ENCODE results near the gene SP3.

SP3 gene

GRCh38 chr2:174004905-174005605 is 39.9 kb upstream of the SP3 start:
- no peak for DNase-seq (ENCODE audit: low read depth)
- TF ChIP-seq MAX (IDR thresholded peaks at IDR 0.05; ENCODE audit: low read depth, low read length) (no peak), CTCF (IDR thresholded peaks at IDR 0.05; ENCODE audit: low read depth, low read length) (no peak)
- H3K4me3 ChIP-seq (ENCODE audit: low read depth, low read length), result no peak overlapping the region

GRCh38 chr2:174003720-174004695 is 38.8 kb upstream of the SP3 start:
- H3K4me3 ChIP-seq (ENCODE audit: low read depth, low read length), result no peak overlapping the region
- DNase-seq (ENCODE audit: low read depth), result no peak
- TF ChIP-seq MYC (IDR thresholded peaks at IDR 0.05; ENCODE audit: low read depth, low read length) (no peak), CTCF (IDR thresholded peaks at IDR 0.05; ENCODE audit: low read depth, low read length) (no peak), MAX (IDR thresholded peaks at IDR 0.05; ENCODE audit: low read depth, low read length) (no peak), POLR2A (IDR thresholded peaks at IDR 0.05; ENCODE audit: extremely low read depth, insufficient read length) (no peak)

GRCh38 chr2:174002679-174003078 is 37.5 kb upstream of the SP3 start:
- TF ChIP-seq POLR2A (IDR thresholded peaks at IDR 0.05; ENCODE audit: extremely low read depth, insufficient read length) (no peak), MYC (IDR thresholded peaks at IDR 0.05; ENCODE audit: low read depth, low read length) (no peak), CTCF (IDR thresholded peaks at IDR 0.05; ENCODE audit: low read depth, low read length) (no peak), MAX (IDR thresholded peaks at IDR 0.05; ENCODE audit: low read depth, low read length) (no peak)
- no peak overlapping the region for H3K4me3 ChIP-seq (ENCODE audit: low read depth, low read length)
- DNase-seq (ENCODE audit: low read depth), result no peak

- DNase-seq (ENCODE audit: low read depth), result no peak
- no peak overlapping the region for H3K4me3 ChIP-seq (ENCODE audit: low read depth, low read length)
- TF ChIP-seq POLR2A (IDR thresholded peaks at IDR 0.05; ENCODE audit: extremely low read depth, insufficient read length) (no peak), MYC (IDR thresholded peaks at IDR 0.05; ENCODE audit: low read depth, low read length) (no peak), CTCF (IDR thresholded peaks at IDR 0.05; ENCODE audit: low read depth, low read length) (no peak), MAX (IDR thresholded peaks at IDR 0.05; ENCODE audit: low read depth, low read length) (no peak)
Observed at GRCh38 chr2:174001107-174001506, 35.9 kb upstream of the SP3 start.

GRCh38 chr2:173999724-174000123 is 34.6 kb upstream of the SP3 start:
- no peak overlapping the region for H3K4me3 ChIP-seq (ENCODE audit: low read depth, low read length)
- DNase-seq (ENCODE audit: low read depth), result no peak
- TF ChIP-seq CTCF (IDR thresholded peaks at IDR 0.05; ENCODE audit: low read depth, low read length) (no peak), POLR2A (IDR thresholded peaks at IDR 0.05; ENCODE audit: extremely low read depth, insufficient read length) (no peak), MYC (IDR thresholded peaks at IDR 0.05; ENCODE audit: low read depth, low read length) (no peak), MAX (IDR thresholded peaks at IDR 0.05; ENCODE audit: low read depth, low read length) (no peak)
